HG03469 (cell line): ENCODE results near the gene CNIH1.
"Not testable (repeated sequence)": the region's sequence is repeated elsewhere in the genome, so short reads cannot be mapped to it uniquely, and the experiment has no call there.

Source experiments
- ATAC-seq: cut with Tn5 transposase; IDR thresholded peaks from one replicate; pipeline ENCODE4 v1.9.1; 2021; ENCODE audit warnings: mild to moderate bottlenecking, moderate library complexity, moderate number of reproducible peaks; ENCODE audit not compliant: unreplicated experiment

The CNIH1 gene

DNA sequence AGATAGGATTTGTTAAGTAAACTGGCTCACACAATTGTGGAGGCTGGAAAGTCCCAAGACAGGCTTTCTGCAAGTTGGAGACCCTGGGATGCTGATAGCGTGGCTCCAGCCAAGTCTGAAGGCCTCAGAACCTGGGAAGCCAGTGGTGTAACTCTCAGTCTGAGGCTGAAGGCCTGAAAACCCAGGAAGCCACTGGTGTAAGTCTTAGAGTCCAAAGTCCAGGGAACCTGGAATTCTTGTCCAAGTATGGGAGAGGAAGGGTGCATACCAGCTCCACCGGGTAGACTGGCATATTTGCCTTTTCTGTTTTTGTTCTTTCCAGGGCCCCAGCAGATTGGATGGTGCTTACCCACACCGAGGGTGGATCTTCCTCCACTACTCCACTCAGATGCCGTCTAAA is 29.5 kb upstream of the CNIH1 start:
- ATAC-seq, result no peak

GRCh38 chr14:54467280-54467679 is 26.1 kb upstream of the CNIH1 start:
- no peak for ATAC-seq

DNA sequence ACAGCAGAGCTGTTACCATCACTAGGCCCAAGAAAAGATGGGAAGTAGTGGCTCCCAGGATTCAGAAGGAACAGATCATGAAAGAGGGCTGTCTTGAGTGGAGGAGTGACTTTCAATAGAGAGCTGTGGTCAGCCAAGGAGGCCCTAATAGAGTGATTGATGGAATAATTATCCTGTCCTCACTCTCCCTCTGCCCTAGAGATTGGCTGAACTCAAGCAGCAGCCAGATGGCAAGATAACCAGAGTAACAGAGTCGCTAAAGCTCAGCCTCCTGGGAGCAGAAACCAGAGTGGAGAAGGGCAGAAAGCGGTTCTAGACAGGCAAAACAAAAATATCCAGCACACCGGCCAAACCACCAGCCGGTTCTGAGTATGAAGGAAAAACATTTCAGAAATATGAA is 24.5 kb upstream of the CNIH1 start:
- no peak for ATAC-seq

DNA sequence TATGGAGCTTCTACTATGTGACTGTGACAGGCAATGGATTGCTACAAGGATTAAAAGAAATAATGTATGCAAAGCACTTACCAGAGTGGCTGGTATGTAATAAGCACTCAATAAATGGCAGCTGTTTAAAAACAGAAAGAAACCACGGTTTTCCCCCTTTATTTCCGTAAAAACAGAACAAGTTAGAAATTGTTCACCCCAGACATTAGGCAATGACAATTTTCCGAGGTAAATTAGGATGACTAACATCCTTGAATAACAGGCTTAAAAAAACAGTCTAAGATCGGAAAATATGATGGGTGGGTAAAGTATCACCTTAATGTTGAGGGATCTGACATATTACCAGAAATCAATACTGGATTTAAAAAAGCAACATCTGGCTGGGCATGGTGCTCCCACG is 20.9 kb upstream of the CNIH1 start:
- ATAC-seq, result no peak

- ATAC-seq, result no peak
These were observed 17.9 kb upstream of the CNIH1 start for GRCh38 chr14:54459106-54459505.

DNA sequence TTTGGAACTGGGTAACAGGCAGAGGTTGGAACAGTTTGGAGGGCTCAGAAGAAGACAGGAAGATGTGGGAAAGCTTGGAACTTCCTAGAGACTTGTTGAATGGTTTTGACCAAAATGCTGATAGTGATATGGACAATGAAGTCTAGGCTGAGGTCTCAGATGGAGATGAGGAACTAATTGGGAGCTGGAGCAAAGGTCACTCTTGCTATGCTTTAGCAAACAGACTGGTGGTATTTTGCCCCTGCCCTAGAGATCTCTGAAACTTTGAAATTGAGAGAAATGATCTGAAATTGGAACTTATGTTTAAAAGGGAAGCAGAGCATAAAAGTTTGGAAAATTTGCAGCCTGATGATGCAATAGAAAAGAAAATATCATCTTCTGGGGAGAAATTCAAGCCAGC is 17.4 kb upstream of the CNIH1 start:
- not testable (repeated sequence) for ATAC-seq

DNA sequence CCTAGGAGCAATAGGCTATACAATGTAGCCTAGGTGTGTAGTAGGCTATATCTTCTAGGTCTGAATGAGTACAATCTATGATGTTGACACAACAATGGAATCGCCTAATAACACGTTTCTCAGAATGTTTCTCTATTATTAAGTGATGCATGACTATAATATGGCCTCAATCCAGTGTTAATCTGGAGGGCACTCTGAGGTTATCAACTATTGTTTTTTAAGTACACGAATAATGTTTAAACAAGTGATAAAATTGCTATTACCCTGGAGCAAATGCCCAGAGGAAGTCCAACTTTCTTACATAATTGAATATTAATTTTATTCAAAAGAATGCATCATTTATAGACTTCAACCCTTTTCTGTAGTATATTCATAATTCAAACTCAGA is 16.4 kb upstream of the CNIH1 start:
- ATAC-seq, result no peak

- not testable (repeated sequence) for ATAC-seq
These were observed 15.8 kb upstream of the CNIH1 start for GRCh38 chr14:54456820-54457608.

- ATAC-seq, result no peak
These were observed 14.2 kb upstream of the CNIH1 start for GRCh38 chr14:54455363-54455762.

DNA sequence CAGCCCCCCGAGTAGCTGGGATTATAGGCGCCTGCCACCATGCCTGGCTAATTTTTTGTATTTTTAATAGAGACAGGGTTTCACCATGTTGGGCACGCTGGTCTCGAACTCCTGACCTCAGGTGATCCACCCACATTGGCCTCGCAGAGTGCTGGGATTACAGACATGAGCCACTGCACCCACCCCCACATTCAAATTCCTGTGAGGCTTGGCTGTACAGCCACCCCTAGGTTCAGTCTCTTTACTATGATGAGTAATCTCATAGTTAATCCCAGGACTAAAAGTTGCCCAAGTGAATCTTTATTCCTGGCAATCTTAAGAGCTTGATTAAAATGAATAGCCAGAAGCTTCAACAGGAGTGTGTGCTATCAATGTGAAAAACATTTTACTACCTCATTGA is 12.8 kb upstream of the CNIH1 start:
- ATAC-seq, result not testable (repeated sequence)

GRCh38 chr14:54453252-54453651 is 12.1 kb upstream of the CNIH1 start:
- ATAC-seq, result no peak

DNA sequence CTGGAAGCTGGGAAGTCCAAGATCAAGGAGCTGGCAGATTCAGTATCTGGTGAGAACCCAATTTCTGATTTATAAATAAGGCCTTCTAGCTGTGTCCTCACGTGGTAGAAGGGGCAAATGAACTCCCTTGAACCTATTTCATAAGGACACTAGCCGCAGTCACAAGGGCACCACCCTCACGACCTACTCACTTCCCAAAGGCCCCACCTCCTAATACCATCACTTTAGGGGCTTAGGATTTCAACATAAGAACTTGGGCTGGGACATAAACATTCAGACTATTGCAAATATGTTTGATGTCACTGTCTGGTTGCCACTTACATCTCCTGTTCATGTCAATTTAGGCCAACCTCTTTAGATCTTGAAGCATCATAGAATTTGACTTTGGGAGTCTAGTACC is 10.8 kb upstream of the CNIH1 start:
- no peak for ATAC-seq

DNA sequence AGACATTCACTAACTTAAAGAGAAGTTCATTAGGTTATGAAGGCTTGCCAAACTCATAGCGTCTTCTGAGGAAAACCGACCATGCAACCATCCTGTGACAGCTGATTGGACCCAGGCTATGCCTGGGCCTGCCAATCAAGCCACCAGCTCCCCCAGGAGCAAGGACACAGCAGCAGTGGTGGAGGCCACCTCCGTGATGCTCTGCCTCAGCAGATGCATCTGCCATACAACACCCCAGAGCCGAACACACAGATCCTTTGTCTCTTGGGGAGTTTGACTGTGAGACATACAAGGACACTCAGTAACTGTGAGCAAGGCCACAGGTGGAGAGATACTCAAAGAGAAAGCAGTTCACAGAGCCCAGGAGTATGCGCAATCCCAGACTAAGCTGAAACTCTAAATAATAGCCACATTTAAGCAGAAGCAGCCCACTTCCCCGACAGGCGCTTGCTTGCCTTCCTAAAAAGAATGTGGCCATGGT is 10.0 kb upstream of the CNIH1 start:
- no peak for ATAC-seq

DNA sequence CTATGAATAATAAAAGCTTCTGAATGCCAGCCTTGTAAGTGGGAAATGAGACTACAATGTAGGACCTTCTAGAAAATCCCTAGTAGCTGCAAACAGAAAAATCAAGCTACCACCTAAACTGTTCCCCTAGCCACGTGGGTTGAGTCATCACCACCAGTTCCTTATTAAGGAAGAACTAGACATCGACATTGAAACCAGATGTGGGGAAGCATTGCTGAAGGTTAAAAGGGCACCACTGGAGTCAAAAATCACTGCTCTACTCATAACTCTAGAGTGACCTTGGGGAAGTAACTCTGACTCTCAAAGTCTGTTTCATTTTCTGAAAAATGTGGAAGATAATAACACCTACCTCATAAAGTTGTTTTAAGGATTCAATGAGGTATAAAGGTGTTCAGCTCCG is 9.4 kb upstream of the CNIH1 start:
- ATAC-seq, result no peak

- no peak for ATAC-seq
These were observed 6.1 kb upstream of the CNIH1 start for GRCh38 chr14:54447231-54447692.

GRCh38 chr14:54446161-54446693 is 5.1 kb upstream of the CNIH1 start:
- no peak for ATAC-seq

DNA sequence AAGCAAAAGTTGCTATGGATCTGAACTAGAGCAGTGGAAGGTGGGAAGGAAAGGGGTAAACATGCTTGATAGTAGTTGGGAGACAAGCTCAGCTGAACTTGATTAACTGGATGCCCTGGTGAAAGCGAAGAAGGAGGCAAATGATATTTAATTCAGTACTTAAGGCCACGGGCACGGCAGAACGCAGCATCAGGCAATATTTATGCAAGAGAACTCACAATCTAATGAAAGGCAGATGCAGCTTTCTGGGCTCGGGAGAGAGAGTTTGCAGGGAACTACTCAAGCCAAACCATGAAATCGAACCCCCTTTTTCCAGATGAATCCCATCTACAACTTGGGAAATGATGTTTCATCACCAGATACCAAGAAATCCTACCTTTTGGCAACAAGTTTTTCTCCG is 3.5 kb upstream of the CNIH1 start:
- ATAC-seq, result no peak

- ATAC-seq, result no peak
These were observed 2.8 kb upstream of the CNIH1 start for GRCh38 chr14:54443981-54444380.

DNA sequence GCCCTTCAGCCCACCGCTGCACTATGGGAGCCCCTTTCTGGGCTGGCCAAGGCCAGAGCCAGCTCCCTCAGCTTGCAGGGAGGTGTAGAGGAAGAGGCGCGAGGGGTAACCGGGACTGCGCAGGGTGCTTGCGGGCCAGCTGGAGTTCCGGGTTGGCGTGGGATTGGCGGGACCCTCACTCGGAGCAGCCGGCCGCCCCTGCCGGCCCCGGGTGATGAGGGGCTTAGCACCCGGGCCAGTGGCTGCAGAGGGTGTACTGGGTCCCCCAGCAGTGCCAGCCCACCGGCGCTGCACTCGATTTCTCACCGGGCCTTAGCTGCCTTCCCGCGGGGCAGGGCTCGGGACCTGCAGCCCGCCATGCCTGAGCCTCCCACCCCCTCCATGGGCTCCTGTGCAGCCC is 1.8 kb upstream of the CNIH1 start:
- not testable (repeated sequence) for ATAC-seq

- ATAC-seq, result no peak
These were observed 700 bp downstream of the CNIH1 start for GRCh38 chr14:54440476-54440872.

DNA sequence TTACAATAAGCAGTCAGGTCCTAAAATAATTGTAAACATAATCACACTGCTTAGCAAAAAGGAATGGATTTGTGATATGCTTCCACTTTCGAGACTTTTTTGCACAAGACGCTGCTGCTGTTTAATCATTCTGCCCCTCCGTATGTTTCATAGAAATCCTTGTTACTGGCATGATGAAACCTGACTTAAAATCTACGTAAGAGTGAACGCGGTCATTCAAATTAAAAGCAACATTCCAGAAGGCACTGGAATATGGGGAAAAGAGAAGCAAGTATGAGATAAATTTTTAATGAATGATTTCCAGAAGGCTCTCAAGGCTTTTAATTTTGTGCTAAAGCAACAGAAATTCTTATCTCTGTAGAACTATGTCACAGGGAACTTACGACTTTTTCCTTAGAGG is 1.1 kb downstream of the CNIH1 start:
- ATAC-seq, result no peak

DNA sequence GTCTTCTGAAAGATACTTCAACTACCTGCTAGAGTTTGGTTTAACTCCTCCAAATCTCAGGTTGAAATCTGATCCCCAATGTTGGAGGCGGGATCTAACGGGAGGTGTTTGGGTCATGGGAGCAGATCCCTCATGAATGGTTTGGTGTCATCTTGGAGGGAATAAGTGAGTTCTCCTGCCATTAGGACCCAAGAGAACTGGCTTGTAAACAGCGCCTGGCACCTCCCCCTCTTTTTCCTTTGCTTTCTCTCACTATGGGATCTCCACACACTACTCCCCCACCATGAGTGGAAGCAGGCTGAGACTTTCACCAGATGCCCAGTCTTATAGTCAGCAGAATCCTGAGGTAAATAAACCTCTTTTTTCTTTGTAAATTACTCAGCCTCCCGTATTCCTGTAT is 2.5 kb downstream of the CNIH1 start:
- ATAC-seq, result no peak

DNA sequence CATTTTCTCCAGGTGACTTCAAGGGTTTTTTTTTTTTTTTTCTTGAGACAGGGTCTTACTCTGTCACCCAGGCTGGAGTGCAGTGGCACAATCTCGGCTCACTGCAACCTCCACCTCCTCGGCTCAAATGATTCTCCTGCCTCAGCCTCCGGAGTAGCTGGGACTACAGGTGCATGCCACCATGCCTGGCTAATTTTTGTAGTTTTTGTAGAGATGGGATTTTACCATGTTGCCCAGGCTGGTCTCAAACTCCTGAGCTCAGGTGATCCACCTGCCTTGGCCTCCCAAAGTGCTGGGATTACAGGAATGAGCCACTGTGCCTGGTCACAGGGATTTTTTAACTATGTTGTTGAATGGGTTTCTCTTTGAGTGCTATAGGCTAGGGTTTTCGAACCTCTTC is 3.2 kb downstream of the CNIH1 start:
- not testable (repeated sequence) for ATAC-seq
